ENCODE results near the gene NAA11. TPM values are rescaled to one million over a fixed set of nuclear protein-coding genes. Genes with fewer than 3 reads are reported as not detected.

The NAA11 gene
- total and polyA plus RNA-seq, 2 donors (not counting 1 experiment from before 2014, with no cell fraction given), result not detected

- DNase-seq (ENCODE audit: low read depth in 2 of 2), result no peak
- no peak overlapping the region for H3K9ac ChIP-seq (ENCODE audit: insufficient read depth, low read length)
- TF ChIP-seq CTCF (conservative IDR thresholded peaks at IDR 0.05 in 1 of 2, IDR thresholded peaks at IDR 0.05 in 1 of 2; ENCODE audit: low read depth in 1 of 2, low read length in 2 of 2) (no peak), EZH2 (IDR thresholded peaks at IDR 0.05; ENCODE audit: low read length, missing control alignments) (no peak)
Measured at GRCh38 chr4:79366422-79366821, 40.6 kb upstream of the NAA11 start.

DNA sequence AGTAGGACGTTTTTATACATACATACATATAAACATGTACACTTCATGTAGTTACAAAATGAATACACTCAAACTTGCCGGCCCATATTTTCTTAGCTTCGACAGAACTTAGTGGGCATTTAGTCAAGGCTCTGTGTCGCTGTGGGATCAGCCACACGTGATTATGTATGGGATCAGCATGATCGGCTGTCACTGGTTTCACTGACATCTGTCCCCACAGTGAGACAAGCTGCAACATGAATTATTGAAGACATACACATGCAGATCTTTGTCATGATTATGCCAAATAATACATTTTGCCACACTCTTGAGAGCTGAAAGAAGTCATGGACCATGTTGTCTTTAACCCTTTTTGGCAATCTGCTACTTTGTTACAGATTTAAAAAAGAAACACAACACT is 38.2 kb upstream of the NAA11 start:
- Histone ChIP-seq H3K9ac (ENCODE audit: insufficient read depth, low read length) (no peak overlapping the region), H3K4me2 (ENCODE audit: extremely low read depth, insufficient read depth, low read length) (no peak overlapping the region), H3K36me3 (ENCODE audit: control insufficient read depth, insufficient read depth, low read length) (no peaks in the 10 kb centered on the region), H4K20me1 (ENCODE audit: control insufficient read depth, extremely low read depth, insufficient read depth, low read length) (no peaks in the 10 kb centered on the region), H3K4me3 (replicated peaks in 1 of 4; ENCODE audit: control extremely low read depth in 1 of 4, insufficient read depth in 1 of 4, low read depth in 3 of 4, low read length in 4 of 4) (no peak overlapping the region), H3K4me1 (ENCODE audit: control insufficient read depth, extremely low read depth, insufficient read depth, low read length) (no peaks in the 10 kb centered on the region), H3K27me3 (ENCODE audit: control insufficient read depth, insufficient read depth, low read length) (no peaks in the 10 kb centered on the region), H3K27ac (ENCODE audit: insufficient read depth, low read length) (no peak overlapping the region), H2AFZ (ENCODE audit: low read length) (no peak overlapping the region), H3K9me3 (ENCODE audit: control insufficient read depth, insufficient read depth, low read depth, low read length) (no peaks in the 10 kb centered on the region), H3K79me2 (ENCODE audit: control insufficient read depth, insufficient read depth, low read length) (no peaks in the 10 kb centered on the region)
- no peak for DNase-seq (ENCODE audit: low read depth in 2 of 2)
- TF ChIP-seq CTCF (conservative IDR thresholded peaks at IDR 0.05 in 1 of 2, IDR thresholded peaks at IDR 0.05 in 1 of 2; ENCODE audit: low read depth in 1 of 2, low read length in 2 of 2), result no peak
- TF ChIP-seq EZH2 (IDR thresholded peaks at IDR 0.05; ENCODE audit: low read length, missing control alignments), result no peak

More at GRCh38 chr4:79366422-79366821, 40.6 kb upstream of the NAA11 start:
- no peak overlapping the region for H3K4me2 ChIP-seq (ENCODE audit: extremely low read depth, insufficient read depth, low read length)
- H3K27me3 ChIP-seq (ENCODE audit: control insufficient read depth, insufficient read depth, low read length), result no peaks in the 10 kb centered on the region
- no peaks in the 10 kb centered on the region for H3K36me3 ChIP-seq (ENCODE audit: control insufficient read depth, insufficient read depth, low read length)
- no peaks in the 10 kb centered on the region for H3K9me3 ChIP-seq (ENCODE audit: control insufficient read depth, insufficient read depth, low read depth, low read length)
- H2AFZ ChIP-seq (ENCODE audit: low read length), result no peak overlapping the region
- H3K27ac ChIP-seq (ENCODE audit: insufficient read depth, low read length), result no peak overlapping the region
- no peaks in the 10 kb centered on the region for H3K4me1 ChIP-seq (ENCODE audit: control insufficient read depth, extremely low read depth, insufficient read depth, low read length)
- H3K4me3 ChIP-seq (replicated peaks in 1 of 4; ENCODE audit: control extremely low read depth in 1 of 4, insufficient read depth in 1 of 4, low read depth in 3 of 4, low read length in 4 of 4), result no peak overlapping the region
- H3K79me2 ChIP-seq (ENCODE audit: control insufficient read depth, insufficient read depth, low read length), result no peaks in the 10 kb centered on the region
- no peaks in the 10 kb centered on the region for H4K20me1 ChIP-seq (ENCODE audit: control insufficient read depth, extremely low read depth, insufficient read depth, low read length)

GRCh38 chr4:79362626-79363025 is 36.8 kb upstream of the NAA11 start:
- Histone ChIP-seq H4K20me1 (ENCODE audit: control insufficient read depth, extremely low read depth, insufficient read depth, low read length) (no peaks in the 10 kb centered on the region), H3K4me3 (replicated peaks in 1 of 4; ENCODE audit: control extremely low read depth in 1 of 4, insufficient read depth in 1 of 4, low read depth in 3 of 4, low read length in 4 of 4) (no peak overlapping the region), H3K27me3 (ENCODE audit: control insufficient read depth, insufficient read depth, low read length) (no peaks in the 10 kb centered on the region), H3K4me1 (ENCODE audit: control insufficient read depth, extremely low read depth, insufficient read depth, low read length) (no peaks in the 10 kb centered on the region), H3K36me3 (ENCODE audit: control insufficient read depth, insufficient read depth, low read length) (no peaks in the 10 kb centered on the region), H2AFZ (ENCODE audit: low read length) (no peak overlapping the region), H3K9me3 (ENCODE audit: control insufficient read depth, insufficient read depth, low read depth, low read length) (no peaks in the 10 kb centered on the region), H3K4me2 (ENCODE audit: extremely low read depth, insufficient read depth, low read length) (no peak overlapping the region), H3K79me2 (ENCODE audit: control insufficient read depth, insufficient read depth, low read length) (no peaks in the 10 kb centered on the region), H3K9ac (ENCODE audit: insufficient read depth, low read length) (no peak overlapping the region), H3K27ac (ENCODE audit: insufficient read depth, low read length) (no peak overlapping the region)
- no peak for TF ChIP-seq EZH2 (IDR thresholded peaks at IDR 0.05; ENCODE audit: low read length, missing control alignments)
- no peak for TF ChIP-seq CTCF (conservative IDR thresholded peaks at IDR 0.05 in 1 of 2, IDR thresholded peaks at IDR 0.05 in 1 of 2; ENCODE audit: low read depth in 1 of 2, low read length in 2 of 2)
- no peak for DNase-seq (ENCODE audit: low read depth in 2 of 2)
